ENCODE results near the gene ATF2.

The ATF2 gene, protein sequence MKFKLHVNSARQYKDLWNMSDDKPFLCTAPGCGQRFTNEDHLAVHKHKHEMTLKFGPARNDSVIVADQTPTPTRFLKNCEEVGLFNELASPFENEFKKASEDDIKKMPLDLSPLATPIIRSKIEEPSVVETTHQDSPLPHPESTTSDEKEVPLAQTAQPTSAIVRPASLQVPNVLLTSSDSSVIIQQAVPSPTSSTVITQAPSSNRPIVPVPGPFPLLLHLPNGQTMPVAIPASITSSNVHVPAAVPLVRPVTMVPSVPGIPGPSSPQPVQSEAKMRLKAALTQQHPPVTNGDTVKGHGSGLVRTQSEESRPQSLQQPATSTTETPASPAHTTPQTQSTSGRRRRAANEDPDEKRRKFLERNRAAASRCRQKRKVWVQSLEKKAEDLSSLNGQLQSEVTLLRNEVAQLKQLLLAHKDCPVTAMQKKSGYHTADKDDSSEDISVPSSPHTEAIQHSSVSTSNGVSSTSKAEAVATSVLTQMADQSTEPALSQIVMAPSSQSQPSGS

DNA sequence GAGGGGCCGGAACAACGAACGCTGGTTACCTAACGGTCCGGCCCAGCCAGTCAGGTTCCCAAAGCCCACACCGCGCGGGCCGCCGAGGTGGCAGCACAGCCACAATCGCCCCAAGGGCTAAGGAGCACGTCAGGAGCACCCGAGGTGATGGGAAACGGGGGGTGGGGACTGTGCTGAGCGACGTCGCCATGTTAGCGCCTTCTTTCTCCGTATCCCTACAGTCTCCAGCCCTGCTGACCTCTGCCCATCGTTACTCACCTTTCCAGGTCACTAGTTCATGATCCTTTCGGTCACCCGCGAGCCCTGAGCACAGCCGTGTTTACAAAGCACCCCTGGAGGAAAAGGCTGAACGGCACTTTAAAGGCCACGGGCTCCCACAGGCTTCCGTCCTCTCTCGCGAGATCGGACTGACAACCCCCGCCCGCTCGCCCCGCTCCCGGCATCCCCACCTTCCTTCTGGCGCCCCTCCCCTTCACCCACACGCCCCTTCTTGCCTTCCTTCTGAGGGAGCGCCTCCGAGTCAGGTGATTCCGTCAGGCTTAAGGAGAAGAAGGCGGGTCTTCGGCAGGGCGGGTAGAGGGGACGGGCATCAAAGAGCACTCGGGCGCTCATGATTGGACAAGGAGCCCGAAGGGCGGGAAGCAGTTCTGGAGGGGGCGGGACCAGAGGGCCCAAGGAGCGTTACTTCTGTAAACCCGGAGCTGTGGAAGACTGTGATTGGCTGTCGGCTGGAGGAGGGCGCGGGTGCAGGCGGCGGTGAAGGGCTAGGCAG lies at the start of gene ATF2:
ATF2 (minus strand) TSS at position 412 of the 772 bp plus-strand sequence. CDS start 31,760 bp downstream, outside the sequence.
- peak; percentile 99 for FAIRE-seq

GRCh38 chr2:175207741-175208438 lies 39.9 kb upstream of the ATF2 start:
- no peak for FAIRE-seq

- no peak for FAIRE-seq
Measured at GRCh38 chr2:175206866-175207265, 38.9 kb upstream of the ATF2 start.

DNA sequence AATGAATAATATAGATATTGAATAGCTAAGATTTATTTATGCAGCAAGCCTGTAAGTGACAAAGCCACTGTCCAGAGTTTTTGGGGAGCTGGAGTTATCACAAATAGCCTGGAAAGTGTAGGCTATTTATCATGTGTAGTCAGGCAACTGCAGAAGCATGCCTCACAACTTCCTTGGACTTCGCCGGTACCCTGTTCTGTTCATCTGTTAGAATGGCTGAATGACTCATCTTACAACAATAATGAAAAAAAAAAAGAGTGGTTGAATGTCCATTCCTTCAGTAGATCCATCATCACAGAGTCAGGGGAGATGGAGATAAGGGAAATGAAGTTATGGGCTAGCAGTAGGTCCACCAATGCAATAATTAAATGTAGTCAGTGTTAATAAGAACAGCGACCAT lies 37.5 kb upstream of the ATF2 start:
- no peak for FAIRE-seq

- peak; percentile 29 for FAIRE-seq
Measured at GRCh38 chr2:175203621-175204496, 35.9 kb upstream of the ATF2 start.

DNA sequence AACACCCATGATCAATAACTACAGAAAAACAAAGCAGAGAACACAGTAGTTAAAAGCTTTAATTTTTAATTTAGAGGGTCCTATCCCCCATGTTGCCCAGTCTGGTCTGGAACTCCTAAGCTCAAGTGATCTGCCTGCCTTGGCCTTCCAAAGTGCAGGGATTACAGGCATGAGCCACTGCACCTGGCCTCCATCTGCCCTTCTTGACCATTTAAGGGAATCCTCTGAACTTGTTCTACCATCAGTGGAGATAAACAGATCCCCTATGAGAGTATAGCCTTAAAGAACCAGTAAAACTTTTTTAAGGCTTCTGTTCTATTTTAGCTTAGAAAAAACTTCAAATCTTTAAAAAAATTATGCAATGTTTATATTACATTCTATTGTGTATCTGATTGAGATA lies 27.0 kb upstream of the ATF2 start:
- no peak for FAIRE-seq

DNA sequence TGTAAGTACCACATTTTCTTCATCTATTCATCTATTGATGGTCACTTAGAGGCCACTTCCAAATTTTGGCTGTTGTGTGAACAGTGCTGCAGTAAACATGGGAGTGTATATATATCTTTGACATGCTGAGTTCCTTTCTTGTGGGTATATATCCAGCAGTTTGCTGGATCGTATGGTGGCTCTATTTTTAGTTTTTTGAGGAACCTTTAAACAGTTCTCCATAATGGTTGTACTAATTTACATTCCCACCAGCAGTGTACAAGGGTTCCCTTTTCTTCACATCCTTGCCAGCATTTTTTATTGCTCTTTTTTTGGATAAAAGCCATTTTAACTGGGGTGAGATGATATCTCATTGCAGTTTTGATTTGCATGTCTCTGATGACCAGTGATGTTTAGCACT lies 20.8 kb upstream of the ATF2 start:
- FAIRE-seq = no peak

DNA sequence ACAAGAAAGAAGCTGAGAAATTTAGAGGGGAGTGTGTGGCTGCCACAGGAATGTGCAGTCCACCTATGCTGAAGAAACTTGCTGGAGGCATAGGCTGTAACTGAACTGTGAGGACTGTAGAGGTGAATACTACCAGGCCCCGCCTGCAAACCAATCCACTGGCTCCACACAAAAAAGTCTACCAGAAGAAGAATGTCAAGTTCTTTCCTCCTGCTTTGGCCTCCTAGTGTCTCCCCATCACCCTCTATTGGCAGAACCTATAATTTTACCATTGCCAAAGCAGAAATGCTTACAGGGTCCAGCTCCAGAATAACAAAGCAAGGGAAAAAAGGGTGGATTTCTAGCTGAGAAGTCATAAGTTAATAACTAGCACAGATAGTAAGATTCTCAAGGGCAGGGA lies 19.4 kb upstream of the ATF2 start:
- FAIRE-seq = no peak

DNA sequence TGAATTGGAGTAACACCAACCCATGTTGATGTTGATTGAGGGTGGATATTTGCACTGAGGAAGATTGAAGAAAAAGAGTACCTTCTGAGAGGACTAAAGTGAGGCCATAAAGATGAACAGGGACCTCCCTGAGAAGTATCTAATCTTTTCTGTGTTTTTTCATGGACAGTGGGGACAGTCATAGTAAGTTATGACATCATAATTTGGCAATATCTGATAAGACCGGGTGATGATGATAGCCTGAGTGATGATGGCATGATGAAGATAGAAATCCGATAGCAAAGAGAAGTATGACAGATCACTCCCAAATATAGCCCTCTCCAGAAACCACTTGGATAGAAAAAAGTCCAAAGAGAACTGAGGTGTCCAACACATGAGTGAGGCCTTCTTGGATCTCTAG lies 15.7 kb upstream of the ATF2 start:
- FAIRE-seq = no peak

DNA sequence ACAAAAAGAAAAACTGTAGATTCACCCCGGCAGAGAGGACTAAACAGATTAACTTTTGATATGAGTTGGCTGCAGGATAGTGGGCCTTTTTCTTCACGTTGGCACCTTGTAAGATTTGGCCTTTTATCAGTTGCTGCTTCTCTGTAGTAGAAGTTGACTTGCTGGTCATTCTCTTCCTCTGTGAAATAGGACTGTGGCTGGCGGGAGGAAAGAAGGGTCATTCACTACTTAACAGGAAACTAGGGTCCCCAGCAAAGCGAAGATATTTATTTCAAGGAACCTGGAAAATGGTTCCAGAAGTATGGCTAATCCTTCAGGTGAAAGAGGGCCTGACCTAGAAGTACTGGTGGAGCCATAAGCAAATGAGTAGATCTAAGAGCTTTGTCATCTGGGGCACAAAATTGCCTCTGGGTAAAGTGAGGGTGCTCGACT lies 13.9 kb upstream of the ATF2 start:
- FAIRE-seq = no peak

- peak; percentile 48 for FAIRE-seq
Measured at GRCh38 chr2:175181104-175181876, 13.3 kb upstream of the ATF2 start, which contains the start of gene ATP5MC3. Gene ATP5MC3 (minus strand): TSS chr2:175181710. CDS start chr2:175181393, 317 bp downstream.

DNA sequence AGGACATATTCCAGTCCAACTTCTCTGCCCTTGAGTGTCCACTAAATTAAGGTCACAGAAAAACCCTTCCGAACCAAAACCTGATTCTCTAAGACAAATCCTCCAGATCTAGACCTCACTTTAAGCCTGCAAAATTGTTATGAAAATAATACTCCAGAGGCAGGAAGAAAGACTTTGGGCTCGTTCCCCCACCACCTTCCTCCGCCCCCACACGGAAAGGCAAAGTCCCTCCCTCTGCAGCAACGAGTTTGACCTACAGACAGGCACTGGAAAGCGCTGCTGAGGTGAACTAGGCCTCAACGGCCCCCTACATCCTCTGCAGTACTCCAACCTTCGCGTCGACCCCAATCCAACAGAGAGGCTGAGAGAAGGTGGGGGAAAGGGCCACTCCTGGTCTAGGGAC lies 12.7 kb upstream of the ATF2 start:
- FAIRE-seq = no peak

DNA sequence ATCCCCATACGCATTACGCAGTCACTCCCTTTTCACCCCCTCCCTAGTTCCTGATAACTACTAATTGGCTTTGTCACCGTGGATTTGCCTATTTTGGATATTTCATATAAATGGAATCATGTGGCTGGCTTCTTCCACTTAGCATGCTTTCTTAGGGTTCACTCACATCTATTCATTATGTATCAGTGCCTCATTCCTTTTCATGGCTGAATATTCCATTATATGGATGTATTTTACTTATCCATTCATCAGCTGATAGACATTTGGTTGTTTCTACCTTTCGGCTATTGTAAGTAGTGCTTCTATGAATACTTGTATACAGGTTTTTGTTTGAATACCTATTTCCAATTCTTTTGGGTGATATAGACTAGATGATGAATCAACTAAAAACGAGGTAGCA lies 8.6 kb upstream of the ATF2 start:
- FAIRE-seq = no peak

DNA sequence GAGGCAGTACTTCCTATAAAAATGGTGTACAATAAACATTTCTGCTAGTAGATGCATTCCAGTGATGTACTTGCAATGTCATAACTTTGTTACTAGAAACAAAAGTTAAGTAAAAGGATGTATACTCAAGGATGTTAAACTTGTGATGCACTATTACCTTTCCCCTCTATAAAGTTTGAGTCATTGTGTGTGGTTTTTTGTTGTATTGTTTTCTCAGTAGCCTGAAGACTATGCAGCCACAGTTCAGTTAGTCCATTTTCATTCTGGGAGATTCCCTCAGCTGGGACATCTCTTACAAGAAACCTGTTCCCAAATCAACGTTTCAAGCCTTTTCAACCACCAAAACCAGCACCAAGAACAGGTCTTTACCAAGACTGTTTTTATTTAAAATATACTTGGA lies 7.9 kb upstream of the ATF2 start:
- no peak for FAIRE-seq

GRCh38 chr2:175175320-175175719 lies 7.3 kb upstream of the ATF2 start:
- FAIRE-seq = no peak

- no peak for FAIRE-seq
Measured at GRCh38 chr2:175170659-175171304, 2.8 kb upstream of the ATF2 start.

- no peak for FAIRE-seq
Measured at GRCh38 chr2:175169191-175169590, 1.2 kb upstream of the ATF2 start.

- no peak for FAIRE-seq
Measured at GRCh38 chr2:175168564-175168945, 552 bp upstream of the ATF2 start.

DNA sequence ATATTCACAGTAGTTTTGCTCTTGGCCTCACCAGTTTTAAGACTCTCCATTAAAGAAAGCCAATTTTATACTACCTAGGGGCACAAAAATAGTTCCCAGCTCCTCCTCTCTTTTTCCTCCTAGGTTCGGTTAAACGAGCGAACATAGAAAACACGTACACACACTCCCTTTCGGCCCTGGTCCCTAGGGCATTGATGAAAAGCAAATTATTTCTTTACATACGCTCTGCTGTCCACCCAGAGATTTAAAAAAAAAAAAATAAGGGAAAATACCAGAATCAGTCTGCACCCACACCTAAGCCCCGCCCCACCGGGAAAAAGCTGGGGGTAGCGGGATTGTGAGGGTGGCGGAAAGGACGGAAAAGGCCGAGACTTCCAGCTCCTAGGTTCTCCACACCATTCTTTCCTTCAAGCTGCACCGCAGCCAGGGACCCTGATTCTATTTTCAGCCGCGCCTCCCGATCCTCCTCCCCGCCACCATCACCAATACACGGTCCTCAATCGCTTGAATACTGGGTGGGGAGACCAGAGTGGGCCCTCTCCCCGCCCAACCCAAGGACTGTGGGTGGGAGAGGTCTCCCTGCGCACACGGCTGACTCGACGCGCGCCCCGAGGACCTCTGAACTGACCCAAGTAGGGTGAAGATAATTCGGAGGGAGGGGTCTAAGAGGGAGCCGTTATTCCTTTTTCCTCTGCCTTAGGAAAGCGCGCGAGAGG lies 769 bp downstream of the ATF2 start:
- no peak for FAIRE-seq

DNA sequence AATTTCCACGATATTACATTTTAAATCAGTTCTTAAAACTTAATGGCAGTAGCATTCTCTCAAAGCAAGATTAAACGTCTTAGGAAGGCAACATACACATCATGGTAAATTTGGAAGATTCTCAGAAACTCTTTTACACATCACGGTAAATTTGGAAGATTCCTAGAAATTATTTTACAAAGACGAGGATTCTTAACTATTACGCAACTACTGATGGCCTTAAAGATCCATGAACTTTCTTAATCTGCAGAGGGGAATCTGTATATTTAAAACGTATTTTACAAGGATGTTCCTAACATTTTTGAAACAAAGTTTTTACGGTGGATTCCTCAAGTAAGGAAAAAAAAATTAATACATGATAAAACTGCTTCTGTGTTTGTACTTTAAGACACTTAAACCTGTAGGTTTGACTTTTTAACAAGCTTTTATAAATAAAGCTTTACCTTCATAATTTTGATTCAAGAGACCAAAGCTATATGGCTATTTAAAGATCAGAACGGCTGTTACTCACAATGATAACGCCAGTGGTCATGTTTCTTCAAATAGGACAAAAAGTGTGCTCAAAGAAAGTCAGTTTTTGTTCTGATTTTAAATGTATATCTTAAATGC lies 1.7 kb downstream of the ATF2 start:
- peak; percentile 35 for FAIRE-seq

Measured in A204.1 (cell line).